Activated T-helper 17 cell treated with anti-CD3 and anti-CD28 coated beads, Interleukin-2, amount 50 U/mL, for 72 hours (primary cell): Measurements from ENCODE around the gene ASTL. TPM values are rescaled to one million over a fixed set of nuclear protein-coding genes. Genes with fewer than 3 reads are reported as not detected.
"Not testable (repeated sequence)": the region's sequence is repeated elsewhere in the genome, so short reads cannot be mapped to it uniquely, and the experiment has no call there.

Source experiments
- ATAC-seq: fragments of 150-1000 bp; cut with Tn5 transposase; replicated peaks from 2 replicates; pipeline ENCODE4 v1.10.0; 2021; ENCODE audit warnings: mild to moderate bottlenecking, moderate library complexity
- H3K27ac Mint-ChIP-seq: one replicate; pipeline ENCODE4 v1.8.0; 2022; ENCODE audit warnings: mixed read lengths
- H3K27me3 Mint-ChIP-seq: one replicate; pipeline ENCODE4 v1.8.0; 2022; ENCODE audit warnings: mixed read lengths
- H3K36me3 Mint-ChIP-seq: one replicate; pipeline ENCODE4 v1.8.0; 2022; ENCODE audit warnings: low read depth, mild to moderate bottlenecking, mixed read lengths
- H3K4me1 Mint-ChIP-seq: one replicate; pipeline ENCODE4 v1.8.0; 2022; ENCODE audit warnings: mixed read lengths
- H3K4me3 Mint-ChIP-seq: one replicate; pipeline ENCODE4 v1.8.0; 2022; ENCODE audit warnings: mild to moderate bottlenecking, mixed read lengths
- H3K9me3 Mint-ChIP-seq: one replicate; pipeline ENCODE4 v1.8.0; 2022; ENCODE audit warnings: mixed read lengths
- total RNA-seq, 2 donors: library from RNA; stranded (reverse); gene quantifications; one replicate each; pipeline ENCODE4 v1.2.3, GENCODE V29; 2022

ASTL gene
- total RNA-seq, 2 donors from 2014 or later: 0.93 to 6.9 TPM

DNA sequence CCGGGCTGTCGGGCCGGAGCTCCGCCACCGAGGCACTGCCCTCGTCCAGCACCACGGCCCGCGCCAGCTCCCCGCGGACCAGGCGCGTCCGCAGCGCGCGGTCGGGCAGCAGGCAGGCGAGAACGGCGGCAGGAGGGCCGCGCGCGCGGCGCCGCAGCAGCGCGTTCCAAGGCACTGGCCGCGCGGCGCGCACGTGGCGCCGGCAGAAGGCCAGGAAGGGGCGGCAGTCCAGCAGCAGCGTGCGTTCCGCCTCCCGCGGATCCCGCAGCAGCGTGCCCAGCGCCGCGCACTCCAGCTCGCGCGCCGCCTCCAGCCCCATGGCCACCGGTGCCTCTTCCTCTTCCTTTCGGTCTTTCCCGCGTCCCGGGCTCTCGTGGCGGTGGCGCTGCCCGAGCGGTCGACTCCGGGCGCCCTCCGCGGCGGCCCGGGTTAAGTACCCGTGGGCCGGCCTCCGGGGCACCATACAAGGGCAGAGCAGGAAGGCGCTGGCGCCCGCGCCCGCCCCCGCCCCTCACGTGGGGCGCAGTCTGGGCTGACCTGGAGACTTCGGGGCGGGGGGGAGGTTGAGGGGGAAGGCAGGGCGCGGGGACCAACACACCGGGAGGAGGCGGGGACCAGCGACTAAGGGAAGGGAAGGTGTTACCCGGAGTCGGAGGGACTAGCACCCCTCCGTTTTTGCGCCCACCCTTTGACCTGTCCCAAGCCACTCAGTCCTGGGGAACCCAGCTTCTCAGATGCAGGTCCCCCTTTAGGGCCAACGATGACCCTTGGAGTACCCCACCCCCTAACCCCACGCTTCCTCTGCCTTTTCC lies 6.9 kb upstream of the ASTL start, which contains the start of gene DUSP2:
Gene DUSP2, minus strand, starts transcription at position 405 of the 812 bp plus-strand sequence. Its CDS starts 86 bp downstream, at position 319.
- Mint-ChIP-seq H3K4me1 (peaks cover 19% of the 10 kb centered on the region), H3K36me3 (peaks cover 63% of the 10 kb centered on the region), H3K4me3 (peak within 1 kb of the TSS; percentile 93), H3K9me3 (no peaks in the 10 kb centered on the region), H3K27ac (peak within 1 kb of the TSS; percentile 97), H3K27me3 (no peaks in the 10 kb centered on the region)
- peak; percentile 54 for ATAC-seq

DNA sequence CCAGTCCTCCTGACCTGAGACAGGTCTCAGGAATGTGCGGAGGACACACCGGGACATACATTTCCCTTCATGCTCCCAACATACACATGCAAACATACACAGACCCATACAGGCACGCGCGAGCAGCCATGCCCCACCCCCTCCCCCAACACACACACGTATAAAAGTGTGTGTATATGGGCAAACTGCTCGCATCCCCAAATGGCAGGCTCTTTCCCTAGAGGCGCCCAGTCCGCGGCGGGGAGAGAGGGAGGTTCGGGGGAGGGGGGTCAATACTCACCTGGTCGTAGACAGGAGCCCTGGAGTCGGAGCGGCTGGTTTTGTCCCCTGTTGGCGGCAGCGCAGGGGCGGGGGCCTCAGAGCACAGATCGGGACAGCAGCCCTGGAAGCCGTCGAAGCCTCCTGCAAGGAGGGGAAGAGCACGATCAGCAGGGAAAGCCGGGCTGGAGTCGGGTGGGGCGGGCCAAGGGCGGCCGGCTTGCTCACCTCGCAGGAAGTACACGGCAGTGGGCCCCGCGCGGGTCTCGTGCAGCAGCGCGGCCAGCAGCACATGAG lies 6.3 kb upstream of the ASTL start:
- H3K27me3 Mint-ChIP-seq: no peaks in the 10 kb centered on the region
- peak overlapping the region; percentile 94 for H3K27ac Mint-ChIP-seq
- H3K36me3 Mint-ChIP-seq: peaks cover 63% of the 10 kb centered on the region
- peaks cover 18% of the 10 kb centered on the region for H3K4me1 Mint-ChIP-seq
- ATAC-seq: no peak
- peak overlapping the region; percentile 93 for H3K4me3 Mint-ChIP-seq
- no peaks in the 10 kb centered on the region for H3K9me3 Mint-ChIP-seq

DNA sequence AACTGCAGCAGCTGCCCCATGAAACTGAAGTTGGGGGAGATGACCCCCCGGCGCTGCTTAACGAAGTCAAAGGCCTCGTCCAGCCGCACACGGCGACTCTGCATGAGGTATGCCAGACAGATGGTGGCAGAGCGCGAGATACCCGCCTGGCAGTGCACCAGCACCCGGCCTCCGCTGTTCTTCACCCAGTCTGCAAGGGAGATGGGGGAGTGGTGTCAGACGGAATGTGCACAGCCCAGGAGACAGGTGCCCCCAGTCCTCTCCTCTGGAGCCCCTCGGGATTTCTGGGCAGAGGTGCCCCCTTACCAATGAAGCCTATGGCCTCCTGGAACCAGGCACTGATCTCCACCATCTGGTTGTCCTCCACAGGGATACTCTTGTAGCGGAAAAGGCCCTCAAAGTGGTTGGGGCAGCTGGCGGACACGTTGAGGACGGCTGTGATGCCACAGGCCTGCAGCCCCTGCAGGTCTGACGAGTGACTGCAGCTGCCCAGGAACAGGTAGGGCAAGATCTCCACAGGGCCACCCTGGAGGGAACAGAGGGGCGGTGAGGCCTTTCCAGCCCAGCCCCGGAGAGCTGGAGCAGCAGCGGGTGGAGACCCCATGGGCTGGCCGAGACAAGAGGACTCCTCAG lies 5.7 kb upstream of the ASTL start:
- Mint-ChIP-seq H3K27me3 (no peaks in the 10 kb centered on the region), H3K9me3 (no peaks in the 10 kb centered on the region), H3K4me1 (peaks cover 18% of the 10 kb centered on the region), H3K27ac (peak overlapping the region; percentile 94), H3K36me3 (peaks cover 63% of the 10 kb centered on the region), H3K4me3 (peak overlapping the region; percentile 93)
- no peak for ATAC-seq

DNA sequence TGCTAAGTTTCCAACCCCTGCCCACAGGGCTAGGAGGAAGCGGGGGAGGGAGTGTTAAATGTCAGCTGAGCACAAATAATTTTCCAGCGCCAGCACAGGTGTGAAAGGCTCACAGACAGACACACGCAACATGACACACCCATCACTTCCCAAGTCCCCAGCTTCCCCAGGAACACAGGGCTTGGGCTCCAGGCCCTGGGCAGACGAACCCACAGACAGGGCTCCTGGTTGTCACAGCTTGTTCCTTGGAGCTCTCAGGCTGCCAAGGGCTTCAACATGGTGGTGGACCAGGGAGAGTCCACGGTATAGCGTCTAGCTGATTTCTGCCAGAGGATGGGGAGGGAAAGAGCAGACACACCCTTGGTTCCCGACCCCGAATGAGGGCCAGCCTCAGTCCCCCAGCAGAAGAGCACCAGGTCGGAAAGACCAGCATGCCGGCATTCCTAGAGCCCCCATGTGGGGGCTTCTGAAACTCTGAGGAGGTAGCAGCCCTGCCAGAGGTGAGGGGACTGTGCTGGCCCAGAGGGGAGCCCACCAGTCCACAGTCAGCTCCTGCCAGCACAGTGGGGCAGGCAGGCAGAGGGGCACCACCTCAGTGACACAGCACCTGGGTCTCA lies 5.0 kb upstream of the ASTL start:
- peak overlapping the region; percentile 93 for H3K4me3 Mint-ChIP-seq
- no peaks in the 10 kb centered on the region for H3K27me3 Mint-ChIP-seq
- ATAC-seq: no peak
- peaks cover 16% of the 10 kb centered on the region for H3K4me1 Mint-ChIP-seq
- peaks cover 60% of the 10 kb centered on the region for H3K36me3 Mint-ChIP-seq
- H3K27ac Mint-ChIP-seq: peak overlapping the region; percentile 94
- no peaks in the 10 kb centered on the region for H3K9me3 Mint-ChIP-seq

DNA sequence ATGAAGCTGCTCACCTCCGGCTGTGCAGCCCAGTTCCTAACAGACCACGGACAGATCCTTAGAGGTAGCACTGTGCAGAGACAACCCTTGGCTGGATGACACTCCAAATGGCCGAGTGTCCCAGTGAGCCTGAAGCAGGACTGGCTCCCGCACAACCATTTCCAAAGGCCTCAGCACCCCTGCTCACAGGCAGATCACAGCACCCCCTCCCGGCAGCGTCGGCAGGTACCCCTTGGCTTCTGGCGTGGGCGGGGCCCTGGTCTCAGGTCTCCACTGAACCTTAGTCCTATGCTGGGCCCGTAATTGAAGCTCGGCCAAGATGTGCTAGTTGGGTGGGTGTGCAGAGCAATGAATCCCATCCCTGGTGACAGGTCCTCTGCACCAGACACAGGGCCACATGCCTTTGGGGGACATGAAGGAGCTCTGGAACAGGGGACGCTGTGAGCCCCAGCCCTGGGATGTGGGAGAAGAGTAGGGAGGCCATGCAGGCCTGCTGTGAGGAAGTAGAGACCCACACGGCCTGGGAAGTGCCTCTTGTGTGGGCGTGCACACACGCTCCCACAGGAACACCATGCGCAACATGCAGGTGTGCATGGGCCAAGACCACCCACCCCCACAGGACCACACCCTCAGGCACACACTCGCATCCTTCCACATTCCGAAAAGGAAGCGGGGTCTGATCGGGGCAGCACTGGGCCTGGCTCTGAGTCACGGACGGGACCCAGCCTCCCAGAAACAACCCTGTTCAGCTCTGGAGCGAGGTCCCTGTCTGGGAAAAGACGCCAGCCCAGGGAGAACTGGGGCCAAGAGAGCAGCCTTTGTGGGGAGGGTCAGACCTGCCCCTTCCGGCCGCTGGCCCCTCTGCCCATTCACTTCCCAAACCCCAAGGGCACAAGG lies 4.2 kb upstream of the ASTL start:
- H3K4me3 Mint-ChIP-seq: peak overlapping the region; percentile 93
- H3K27ac Mint-ChIP-seq: peak overlapping the region; percentile 94
- H3K9me3 Mint-ChIP-seq: no peaks in the 10 kb centered on the region
- H3K36me3 Mint-ChIP-seq: peaks cover 51% of the 10 kb centered on the region
- H3K27me3 Mint-ChIP-seq: no peaks in the 10 kb centered on the region
- peaks cover 10% of the 10 kb centered on the region for H3K4me1 Mint-ChIP-seq
- ATAC-seq: peak; percentile 7

DNA sequence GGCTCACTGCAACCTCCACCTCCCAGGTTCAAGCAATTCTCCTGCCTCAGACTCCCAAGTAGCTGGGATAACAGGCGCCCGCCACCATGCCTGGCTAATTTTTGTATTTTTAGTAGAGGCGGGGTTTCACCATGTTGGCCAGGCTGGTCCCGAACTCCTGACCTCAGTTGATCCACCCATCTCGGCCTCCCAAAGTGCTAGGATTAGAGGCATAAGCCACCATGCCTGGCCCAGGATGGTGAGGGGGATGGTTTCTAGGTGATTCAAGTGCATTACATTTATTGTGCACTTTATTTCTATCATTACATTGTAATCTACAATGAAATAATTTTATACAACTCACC lies 3.3 kb upstream of the ASTL start:
- H3K27me3 Mint-ChIP-seq, H3K9me3 Mint-ChIP-seq, H3K27ac Mint-ChIP-seq, ATAC-seq, H3K4me1 Mint-ChIP-seq: not testable (repeated sequence)
- Mint-ChIP-seq H3K4me3 (peak overlapping the region; percentile 93), H3K36me3 (peaks cover 48% of the 10 kb centered on the region)

GRCh38 chr2:96140941-96141623 lies 2.8 kb upstream of the ASTL start:
- H3K4me1 Mint-ChIP-seq: no peaks in the 10 kb centered on the region
- no peaks in the 10 kb centered on the region for H3K9me3 Mint-ChIP-seq
- no peaks in the 10 kb centered on the region for H3K27me3 Mint-ChIP-seq
- no peak overlapping the region for H3K27ac Mint-ChIP-seq
- no peak for ATAC-seq
- H3K36me3 Mint-ChIP-seq: peaks cover 43% of the 10 kb centered on the region
- peak overlapping the region; percentile 93 for H3K4me3 Mint-ChIP-seq

- Mint-ChIP-seq H3K27me3 (no peaks in the 10 kb centered on the region), H3K4me1 (no peaks in the 10 kb centered on the region), H3K36me3 (peaks cover 27% of the 10 kb centered on the region), H3K4me3 (no peak overlapping the region), H3K27ac (no peak overlapping the region), H3K9me3 (no peaks in the 10 kb centered on the region)
- ATAC-seq: no peak
Measured at GRCh38 chr2:96139181-96139758, 968 bp upstream of the ASTL start.

- H3K4me3 Mint-ChIP-seq: no peak overlapping the region
- no peaks in the 10 kb centered on the region for H3K27me3 Mint-ChIP-seq
- ATAC-seq: no peak
- peak overlapping the region; percentile 59 for H3K27ac Mint-ChIP-seq
- H3K4me1 Mint-ChIP-seq: no peaks in the 10 kb centered on the region
- peaks cover 10% of the 10 kb centered on the region for H3K36me3 Mint-ChIP-seq
- no peaks in the 10 kb centered on the region for H3K9me3 Mint-ChIP-seq
Measured at GRCh38 chr2:96137321-96138178, 752 bp downstream of the ASTL start.

GRCh38 chr2:96136129-96136720 lies 2.1 kb downstream of the ASTL start:
- ATAC-seq: no peak

GRCh38 chr2:96135621-96136020 lies 2.7 kb downstream of the ASTL start:
- Mint-ChIP-seq H3K9me3 (no peaks in the 10 kb centered on the region), H3K36me3 (peaks cover 15% of the 10 kb centered on the region), H3K27ac (no peak overlapping the region), H3K4me1 (peaks cover 15% of the 10 kb centered on the region), H3K27me3 (no peaks in the 10 kb centered on the region), H3K4me3 (no peak overlapping the region)
- no peak for ATAC-seq

More at GRCh38 chr2:96136129-96136720, 2.1 kb downstream of the ASTL start:
- Mint-ChIP-seq H3K27ac (no peak overlapping the region), H3K36me3 (peaks cover 9% of the 10 kb centered on the region), H3K4me1 (peaks cover 9% of the 10 kb centered on the region), H3K27me3 (no peaks in the 10 kb centered on the region), H3K4me3 (no peak overlapping the region), H3K9me3 (no peaks in the 10 kb centered on the region)

- Mint-ChIP-seq H3K27me3 (no peaks in the 10 kb centered on the region), H3K4me3 (no peak overlapping the region), H3K27ac (peak overlapping the region; percentile 5), H3K4me1 (peaks cover 20% of the 10 kb centered on the region), H3K36me3 (peaks cover 20% of the 10 kb centered on the region), H3K9me3 (no peaks in the 10 kb centered on the region)
- ATAC-seq: no peak
Measured at GRCh38 chr2:96135171-96135570, 3.1 kb downstream of the ASTL start.
